BLaER1 treated with 17β-estradiol and CSF1 and Interleukin-3, amounts not matched to agents 10 nM and 100 nM (cell line): ENCODE results near the gene KAT7.

Source experiments
- H3K27ac ChIP-seq, 11 experiments: shearing (Covaris generic); formaldehyde crosslinking; 2 replicates each; pipeline ENCODE4 v1.8.1; 2022
- H3K27me3 ChIP-seq, 11 experiments: shearing (Covaris generic); formaldehyde crosslinking; 2 replicates each; pipeline ENCODE4 v1.8.1; 2022
- H3K36me3 ChIP-seq, 11 experiments: shearing (Covaris generic); formaldehyde crosslinking; 2 replicates each; pipeline ENCODE4 v1.8.1; 2022
- H3K4me1 ChIP-seq, 10 experiments: shearing (Covaris generic); formaldehyde crosslinking; 2 replicates each; pipeline ENCODE4 v1.8.1; 2022
- H3K4me2 ChIP-seq, 11 experiments: shearing (Covaris generic); formaldehyde crosslinking; 2 replicates each; pipeline ENCODE4 v1.8.1; 2022
- H3K4me3 ChIP-seq, 10 experiments: shearing (Covaris generic); formaldehyde crosslinking; 2 replicates each; pipeline ENCODE4 v1.8.1; 2022
- H3K9ac ChIP-seq, 11 experiments: shearing (Covaris generic); formaldehyde crosslinking; 2 replicates each; pipeline ENCODE4 v1.8.1; 2022
- H3K9me3 ChIP-seq, 11 experiments: shearing (Covaris generic); formaldehyde crosslinking; replicated peaks in 1 of 11; 2 replicates each; pipeline ENCODE4 v1.8.1; 2022
- H4K20me1 ChIP-seq, 11 experiments: shearing (Covaris generic); formaldehyde crosslinking; 2 replicates each; pipeline ENCODE4 v1.8.1; 2022
- Cebpa-rat ChIP-seq, 11 experiments: shearing (Covaris generic); IDR thresholded peaks; 2 replicates each; pipeline ENCODE4 v1.8.1; 2022

The KAT7 gene

DNA sequence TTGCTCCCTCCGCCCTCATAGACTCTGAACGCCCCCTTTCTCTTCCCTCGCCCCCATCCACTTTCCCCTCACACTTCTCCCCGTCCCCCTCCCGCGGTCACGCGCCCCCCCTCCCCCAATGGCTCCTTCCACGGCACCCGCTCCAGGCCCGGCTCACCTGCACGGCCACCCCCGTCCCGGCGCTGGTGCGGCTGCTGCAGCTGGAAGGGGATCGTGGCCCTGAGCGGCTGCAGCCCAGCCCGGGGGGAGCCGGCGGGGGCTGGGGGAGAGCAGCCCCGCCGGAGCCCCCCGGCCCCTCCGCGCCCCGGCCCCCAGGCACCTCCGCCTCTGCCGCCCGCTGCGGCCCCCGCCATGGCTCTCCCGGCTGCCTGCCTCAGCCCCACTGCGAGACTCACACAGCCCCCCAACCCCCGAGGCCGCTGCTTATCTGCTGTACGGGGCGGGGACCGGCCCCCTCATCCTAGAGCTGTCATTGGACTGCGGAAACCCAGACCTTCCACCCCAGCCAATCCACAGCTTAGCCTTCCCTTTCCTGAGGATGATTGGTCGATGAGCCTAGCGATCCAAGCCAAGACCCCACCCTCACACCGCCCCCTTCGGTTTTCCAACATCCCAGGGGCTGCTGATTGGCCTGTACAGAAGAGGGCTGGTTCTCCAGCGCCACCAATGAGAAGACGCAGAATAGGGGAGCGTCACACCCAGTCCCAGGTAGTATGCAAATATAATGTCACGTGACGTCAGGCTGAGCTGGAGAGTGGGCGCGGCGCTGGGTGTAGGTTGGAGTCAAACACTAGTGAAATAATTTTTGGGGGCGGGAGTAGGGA lies 24.5 kb upstream of the KAT7 start, which contains the start of gene FAM117A:
FAM117A (minus strand) TSS at position 397 of the 824 bp plus-strand sequence; CDS start at position 353, 44 bp downstream.
- H3K27ac ChIP-seq = peak within 1 kb of the TSS in 10 of 11 experiments; percentile 28 to 82 (median 78); a peak in 19 of 22 replicates
- H3K4me3 ChIP-seq = peak within 1 kb of the TSS; percentile 65 to 88 (median 78)
- H3K4me2 ChIP-seq = peak within 1 kb of the TSS; percentile 85 to 98 (median 92)
- no peak for TF ChIP-seq Cebpa-rat (IDR thresholded peaks at IDR 0.05)
- H3K9me3 ChIP-seq = peaks cover 0 to 10% (median 0%) of the 10 kb centered on the region in 11 experiments; a peak in 5 of 22 replicates
- H3K4me1 ChIP-seq = peaks cover 26 to 60% (median 57%) of the 10 kb centered on the region in 10 experiments
- peaks cover 0 to 47% (median 46%) of the 10 kb centered on the region in 11 experiments; a peak in 16 of 22 replicates for H4K20me1 ChIP-seq
- peaks cover 0 to 30% (median 17%) of the 10 kb centered on the region in 11 experiments; a peak in 15 of 22 replicates for H3K36me3 ChIP-seq
- H3K27me3 ChIP-seq = no peaks in the 10 kb centered on the region
- H3K9ac ChIP-seq = peak within 1 kb of the TSS; percentile 68 to 87 (median 82)

DNA sequence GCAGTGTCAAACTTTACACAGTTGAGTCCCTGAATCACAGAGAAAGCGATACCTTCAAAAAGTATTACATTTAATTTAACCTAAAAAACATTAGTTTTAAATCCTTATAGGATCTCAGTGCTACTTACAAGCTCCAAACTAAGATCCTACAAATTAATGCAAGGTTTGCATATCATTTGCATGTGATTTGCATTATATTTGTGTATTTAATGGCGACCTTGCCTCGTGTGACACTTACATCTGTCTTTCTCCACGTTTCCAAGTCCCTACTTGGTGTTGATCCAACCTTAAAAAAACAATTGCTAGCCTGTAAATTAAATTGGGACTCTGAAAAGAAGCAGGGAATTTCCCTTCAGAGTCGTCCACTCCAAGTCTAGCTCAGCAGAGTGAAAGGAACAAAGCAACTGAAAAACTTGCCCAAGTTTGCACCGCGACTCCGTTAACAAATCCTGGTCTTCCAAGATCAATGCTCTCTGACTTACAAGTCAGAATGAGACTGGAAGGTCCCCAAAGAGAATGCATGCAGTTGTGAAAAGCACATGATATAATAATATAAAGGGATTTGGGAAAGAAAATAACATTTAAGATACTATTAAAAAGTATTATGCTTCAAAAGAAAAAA lies 23.8 kb upstream of the KAT7 start:
- no peaks in the 10 kb centered on the region for H3K27me3 ChIP-seq
- peaks cover 0 to 40% (median 38%) of the 10 kb centered on the region in 11 experiments; a peak in 16 of 22 replicates for H4K20me1 ChIP-seq
- no peak for TF ChIP-seq Cebpa-rat (IDR thresholded peaks at IDR 0.05)
- peaks cover 0 to 23% (median 10%) of the 10 kb centered on the region in 11 experiments; a peak in 15 of 22 replicates for H3K36me3 ChIP-seq
- peak overlapping the region in 1 of 11 experiments; percentile 5; a peak in 1 of 22 replicates for H3K9ac ChIP-seq
- peak overlapping the region in 3 of 11 experiments; percentile 28 to 49 (median 32); a peak in 3 of 22 replicates for H3K27ac ChIP-seq
- peak overlapping the region; percentile 46 to 72 (median 61) for H3K4me2 ChIP-seq
- H3K4me1 ChIP-seq = peaks cover 26 to 53% (median 50%) of the 10 kb centered on the region in 10 experiments
- peak overlapping the region; percentile 65 to 88 (median 78); a peak in 19 of 20 replicates for H3K4me3 ChIP-seq
- peaks cover 0 to 10% (median 0%) of the 10 kb centered on the region in 11 experiments; a peak in 5 of 22 replicates for H3K9me3 ChIP-seq

DNA sequence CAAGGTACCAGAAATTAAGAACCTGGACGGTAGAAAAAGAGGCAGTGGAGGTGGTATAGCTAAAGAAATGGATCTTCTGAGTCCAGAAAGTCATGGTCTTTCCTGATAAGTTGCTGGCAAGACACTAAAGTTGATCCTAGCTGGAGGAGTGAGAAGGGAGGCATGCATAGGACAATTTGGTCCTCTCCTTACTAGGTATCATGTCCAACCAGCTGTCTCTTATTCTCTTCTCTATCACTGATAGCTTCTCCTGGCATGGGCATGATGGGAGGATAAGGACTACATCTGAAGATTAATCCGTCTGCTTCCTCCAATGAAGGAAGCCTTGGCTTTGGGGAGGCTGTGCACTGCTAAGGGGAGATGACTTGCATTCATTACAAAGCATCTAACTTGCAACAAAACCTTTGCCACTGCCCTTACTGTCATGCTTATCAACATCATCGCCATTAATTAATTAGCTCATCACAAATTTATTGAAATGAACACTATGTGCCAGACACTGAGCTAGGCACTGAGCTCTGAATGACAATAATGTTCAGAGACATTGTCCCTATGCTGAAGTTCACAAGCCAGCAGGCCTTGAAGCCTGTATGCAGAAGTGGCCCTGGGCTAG lies 21.5 kb upstream of the KAT7 start:
- peaks cover 0 to 10% (median 0%) of the 10 kb centered on the region in 11 experiments; a peak in 5 of 22 replicates for H3K9me3 ChIP-seq
- H4K20me1 ChIP-seq = peaks cover 0 to 16% (median 15%) of the 10 kb centered on the region in 11 experiments; a peak in 16 of 22 replicates
- no peaks in the 10 kb centered on the region for H3K27me3 ChIP-seq
- H3K4me2 ChIP-seq = peak overlapping the region in 9 of 11 experiments; percentile 13 to 69 (median 55); a peak in 16 of 22 replicates
- TF ChIP-seq Cebpa-rat (IDR thresholded peaks at IDR 0.05) = no peak
- H3K4me3 ChIP-seq = no peak overlapping the region
- H3K27ac ChIP-seq = peak overlapping the region in 3 of 11 experiments; percentile 5 to 15 (median 14); a peak in 3 of 22 replicates
- H3K9ac ChIP-seq = no peak overlapping the region; a peak in 1 of 22 replicates
- H3K36me3 ChIP-seq = no peaks in the 10 kb centered on the region
- H3K4me1 ChIP-seq = peaks cover 15 to 39% (median 34%) of the 10 kb centered on the region in 10 experiments

DNA sequence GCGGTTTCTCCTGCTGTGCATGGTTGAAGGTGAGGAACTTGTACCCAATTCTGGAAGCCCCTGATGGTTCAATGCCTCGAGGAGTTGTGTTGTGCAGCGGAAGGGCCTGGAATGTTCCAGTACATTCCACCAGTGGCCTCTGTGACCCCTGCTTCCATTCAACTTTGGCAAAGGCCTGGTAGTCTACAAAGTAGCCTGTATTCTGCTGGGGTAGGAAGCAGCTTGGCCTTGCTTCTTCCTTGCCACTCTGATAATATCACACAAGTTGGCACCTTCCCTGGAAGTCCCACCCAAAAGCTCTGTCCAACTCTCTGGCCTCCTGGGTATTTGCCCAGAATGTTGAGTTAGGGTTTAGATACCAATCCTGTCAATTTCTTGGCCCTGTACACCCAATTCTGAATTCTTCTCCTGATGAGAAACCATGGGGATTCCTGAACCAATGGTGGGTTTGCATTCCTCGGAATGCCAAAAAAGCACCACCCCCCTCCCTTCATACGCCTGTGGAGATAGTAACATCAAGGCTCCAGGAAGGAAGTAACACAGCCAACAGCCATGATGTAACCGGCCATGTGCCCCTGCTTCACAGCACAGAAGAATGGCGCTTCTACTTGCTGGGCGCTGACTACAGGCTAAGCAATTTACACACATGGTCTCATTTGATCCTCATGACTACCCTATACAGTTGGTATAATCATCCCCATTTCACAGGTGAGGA lies 12.8 kb upstream of the KAT7 start:
- no peaks in the 10 kb centered on the region for H3K36me3 ChIP-seq
- TF ChIP-seq Cebpa-rat (IDR thresholded peaks at IDR 0.05) = no peak
- peaks cover 20 to 42% (median 30%) of the 10 kb centered on the region in 10 experiments for H3K4me1 ChIP-seq
- H3K4me3 ChIP-seq = no peak overlapping the region
- no peak overlapping the region for H3K27ac ChIP-seq
- no peaks in the 10 kb centered on the region for H3K27me3 ChIP-seq
- H3K9ac ChIP-seq = no peak overlapping the region
- peak overlapping the region in 2 of 11 experiments; percentile 0 to 18; a peak in 4 of 22 replicates for H3K4me2 ChIP-seq
- H3K9me3 ChIP-seq = no peaks in the 10 kb centered on the region
- no peaks in the 10 kb centered on the region for H4K20me1 ChIP-seq

DNA sequence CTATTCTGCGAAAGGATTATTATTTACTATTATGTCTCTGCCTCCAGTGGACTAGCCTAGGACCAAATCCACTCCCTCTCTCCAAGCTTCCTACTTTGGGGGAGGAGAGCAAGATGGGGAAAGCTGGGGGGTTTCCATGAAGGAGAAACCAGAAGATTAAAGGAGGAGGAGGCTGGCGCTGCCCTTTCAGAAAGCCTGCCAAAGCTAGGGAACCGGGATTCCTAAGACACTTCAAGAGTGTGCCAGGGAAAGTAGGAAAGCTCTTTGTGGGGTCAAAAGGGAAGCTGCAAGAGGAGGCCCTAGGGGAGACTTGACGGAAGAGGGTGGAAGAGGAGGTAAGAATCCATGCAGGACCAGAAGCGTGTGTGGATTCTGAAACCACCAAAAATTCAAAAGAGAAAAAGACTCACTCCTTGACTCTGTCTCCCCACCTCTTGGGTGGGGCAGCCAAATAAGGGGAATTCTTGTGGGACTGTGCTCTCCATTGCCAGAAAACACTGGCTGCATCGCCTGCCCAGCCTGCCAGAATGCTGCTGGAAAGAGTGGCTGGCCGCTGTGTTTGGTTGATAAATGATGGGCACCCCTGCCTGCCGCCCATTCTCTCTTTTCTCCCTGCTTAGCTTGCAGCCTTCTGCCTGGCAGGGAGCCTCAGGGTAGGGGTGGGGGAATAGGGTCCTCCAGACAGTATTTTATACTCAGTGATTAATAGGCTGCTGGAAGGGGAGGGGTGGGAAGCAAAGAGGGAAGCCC lies 11.8 kb upstream of the KAT7 start:
- no peaks in the 10 kb centered on the region for H3K9me3 ChIP-seq
- peak overlapping the region in 2 of 11 experiments; percentile 0 to 29; a peak in 2 of 22 replicates for H3K4me2 ChIP-seq
- H3K27me3 ChIP-seq = no peaks in the 10 kb centered on the region
- H3K4me1 ChIP-seq = peaks cover 20 to 52% (median 32%) of the 10 kb centered on the region in 10 experiments
- H3K9ac ChIP-seq = no peak overlapping the region
- no peak overlapping the region for H3K27ac ChIP-seq
- no peak overlapping the region for H3K4me3 ChIP-seq
- H3K36me3 ChIP-seq = no peaks in the 10 kb centered on the region
- no peaks in the 10 kb centered on the region for H4K20me1 ChIP-seq
- TF ChIP-seq Cebpa-rat (IDR thresholded peaks at IDR 0.05) = no peak

DNA sequence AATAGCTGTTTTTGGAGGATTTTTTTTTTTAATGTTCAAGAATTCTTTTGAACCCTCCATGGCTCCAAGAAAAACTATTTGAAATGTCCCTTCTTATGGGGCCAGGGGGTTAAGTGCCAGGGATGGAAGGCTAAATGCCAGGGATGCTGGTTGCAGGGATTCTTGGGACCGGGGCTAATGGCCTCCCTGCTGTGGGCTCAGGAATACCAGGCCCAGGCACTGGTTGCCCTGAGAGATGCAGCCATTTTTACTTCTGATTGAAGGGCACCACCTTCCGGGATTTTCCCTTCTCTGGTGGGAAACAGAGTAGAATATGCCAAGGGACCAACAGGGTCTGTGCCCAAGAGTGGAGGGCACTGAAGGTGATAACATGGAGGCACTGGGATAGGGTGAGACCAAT lies 10.9 kb upstream of the KAT7 start:
- TF ChIP-seq Cebpa-rat (IDR thresholded peaks at IDR 0.05) = no peak
- Histone ChIP-seq H3K36me3 (no peaks in the 10 kb centered on the region), H3K4me3 (no peak overlapping the region), H3K9ac (no peak overlapping the region), H4K20me1 (no peaks in the 10 kb centered on the region), H3K9me3 (no peaks in the 10 kb centered on the region), H3K4me2 (no peak overlapping the region), H3K27me3 (no peaks in the 10 kb centered on the region), H3K27ac (no peak overlapping the region), H3K4me1 (peaks cover 20 to 55% (median 31%) of the 10 kb centered on the region in 10 experiments)

DNA sequence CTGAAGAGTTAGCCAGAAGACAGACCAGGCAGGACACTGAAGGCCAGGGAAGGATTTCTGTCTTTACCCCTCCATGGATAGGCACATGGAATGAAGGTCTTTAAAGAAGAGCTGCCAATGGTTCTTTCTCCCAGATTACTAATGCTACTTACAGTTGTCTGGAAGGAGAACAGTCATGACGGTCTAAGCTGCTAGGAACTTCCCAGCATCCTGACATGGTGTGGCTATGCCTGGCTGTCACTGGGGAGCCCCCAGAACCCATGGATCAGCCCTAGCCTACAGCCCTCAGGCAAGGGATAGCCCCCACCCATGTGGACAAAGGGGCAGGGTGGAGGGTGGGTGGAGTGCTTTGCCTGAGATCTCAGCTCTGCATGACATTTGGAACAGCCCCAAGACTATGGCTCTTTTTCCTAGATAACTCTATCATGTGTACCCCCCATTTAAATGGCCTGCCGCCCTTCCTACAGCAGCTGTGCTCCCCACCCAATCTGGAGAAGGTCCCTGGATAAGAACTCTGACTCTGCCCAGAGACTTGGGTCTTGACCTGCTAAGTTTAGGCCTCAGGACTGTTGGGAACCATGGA lies 9.2 kb upstream of the KAT7 start:
- no peaks in the 10 kb centered on the region for H3K27me3 ChIP-seq
- H3K9ac ChIP-seq = peak overlapping the region in 5 of 11 experiments; percentile 17 to 58 (median 28); a peak in 9 of 22 replicates
- H3K4me2 ChIP-seq = peak overlapping the region; percentile 20 to 80 (median 45)
- H3K27ac ChIP-seq = peak overlapping the region in 9 of 11 experiments; percentile 11 to 75 (median 59); a peak in 17 of 22 replicates
- no peak overlapping the region for H3K4me3 ChIP-seq
- no peaks in the 10 kb centered on the region for H4K20me1 ChIP-seq
- H3K36me3 ChIP-seq = no peaks in the 10 kb centered on the region
- peaks cover 35 to 72% (median 48%) of the 10 kb centered on the region in 10 experiments for H3K4me1 ChIP-seq
- H3K9me3 ChIP-seq = no peaks in the 10 kb centered on the region
- no peak for TF ChIP-seq Cebpa-rat (IDR thresholded peaks at IDR 0.05)
